Hepatocyte (in vitro differentiated cells): ENCODE results near the gene ATP1B2. TPM values are rescaled to one million over a fixed set of nuclear protein-coding genes. Genes with fewer than 3 reads are reported as not detected.
A peak's percentile ranks its signal among the peaks of the same experiment; 100 is the strongest.
"Not testable (repeated sequence)": the region's sequence is repeated elsewhere in the genome, so short reads cannot be mapped to it uniquely, and the experiment has no call there.

Source experiments
- DNase-seq: peaks from one replicate; pipeline ENCODE4 v3.0.0-alpha.2; 2016; ENCODE audit warnings: low spot score
- H2AFZ ChIP-seq: fragments of 200-600 bp; sonication (generic); 2 replicates; pipeline ENCODE4 v1.6.0; 2016; ENCODE audit warnings: antibody characterized with exemption, mild to moderate bottlenecking
- H3K27ac ChIP-seq: fragments of 200-600 bp; sonication (generic); 2 replicates; pipeline ENCODE4 v1.5.1; 2016; ENCODE audit warnings: mild to moderate bottlenecking
- H3K27me3 ChIP-seq: fragments of 200-600 bp; sonication (generic); 2 replicates; pipeline ENCODE4 v1.6.1; 2016
- H3K36me3 ChIP-seq: fragments of 200-600 bp; sonication (generic); replicated peaks from 2 replicates; pipeline ENCODE4 v1.5.1; 2016; ENCODE audit warnings: low read depth; ENCODE audit not compliant: insufficient read depth
- H3K4me1 ChIP-seq: fragments of 200-600 bp; sonication (generic); 2 replicates; pipeline ENCODE4 v1.5.1; 2016; ENCODE audit warnings: mild to moderate bottlenecking, moderate library complexity; ENCODE audit not compliant: insufficient read depth
- H3K4me2 ChIP-seq: fragments of 200-600 bp; sonication (generic); 2 replicates; pipeline ENCODE4 v1.6.0; 2016
- H3K4me3 ChIP-seq: fragments of 200-600 bp; sonication (generic); 2 replicates; pipeline ENCODE4 v1.5.1; 2016; ENCODE audit warnings: mild to moderate bottlenecking
- H3K79me2 ChIP-seq: fragments of 200-600 bp; sonication (generic); 2 replicates; pipeline ENCODE4 v1.6.0; 2017; ENCODE audit warnings: mild to moderate bottlenecking
- H3K9me2 ChIP-seq: fragments of 200-600 bp; sonication (generic); replicated peaks from 2 replicates; pipeline ENCODE4 v1.6.0; 2017; ENCODE audit warnings: mild to moderate bottlenecking; ENCODE audit not compliant: insufficient read depth
- H3K9me3 ChIP-seq: fragments of 200-600 bp; sonication (generic); 2 replicates; pipeline ENCODE4 v1.5.1; 2016; ENCODE audit warnings: low read depth, mild to moderate bottlenecking
- H4K20me1 ChIP-seq: fragments of 200-600 bp; sonication (generic); 2 replicates; pipeline ENCODE4 v1.6.0; 2016; ENCODE audit warnings: mild to moderate bottlenecking; ENCODE audit not compliant: insufficient read depth, poor library complexity, severe bottlenecking
- CTCF ChIP-seq: fragments of 200-600 bp; sonication (generic); IDR thresholded peaks from 2 replicates; pipeline ENCODE4 v1.5.1; 2016; ENCODE audit warnings: antibody characterized with exemption, mild to moderate bottlenecking; ENCODE audit not compliant: poor library complexity
- EZH2 ChIP-seq: fragments of 200-600 bp; sonication (generic); IDR thresholded peaks from 2 replicates; pipeline ENCODE4 v1.6.1; 2016; ENCODE audit warnings: antibody characterized with exemption, mild to moderate bottlenecking, borderline replicate concordance
- EZH2phosphoT487 ChIP-seq: fragments of 200-600 bp; sonication (generic); IDR thresholded peaks from one replicate; pipeline ENCODE4 v1.6.1; 2018; ENCODE audit warnings: antibody characterized with exemption, mild to moderate bottlenecking, low read depth, moderate library complexity; ENCODE audit not compliant: unreplicated experiment, severe bottlenecking
- WGBS: methylation state at CpG from one replicate; pipeline ENCODE4 v1.1.6; 2016; ENCODE audit warnings: low lambda C conversion rate; ENCODE audit errors: missing lambda C conversion rate; 5-methylcytosine and 5-hydroxymethylcytosine counted together
- polyA plus RNA-seq: library from polyadenylated mRNA; unstranded; fragments of >200 nt; fragmentation: Nextera tagmentation; extraction: Ambion mirVana; gene quantifications from 2 replicates; pipeline ENCODE4 v1.2.1, GENCODE V29; 2016
- total RNA-seq: library from RNA; depleted of rRNA; stranded (reverse); fragments of >200 nt; gene quantifications from 2 replicates; pipeline ENCODE4 v1.2.3, GENCODE V29; 2014

Gene ATP1B2
- total and polyA plus RNA-seq, 2 experiments from 2014 or later = 0.23 to 2.5 TPM

DNA sequence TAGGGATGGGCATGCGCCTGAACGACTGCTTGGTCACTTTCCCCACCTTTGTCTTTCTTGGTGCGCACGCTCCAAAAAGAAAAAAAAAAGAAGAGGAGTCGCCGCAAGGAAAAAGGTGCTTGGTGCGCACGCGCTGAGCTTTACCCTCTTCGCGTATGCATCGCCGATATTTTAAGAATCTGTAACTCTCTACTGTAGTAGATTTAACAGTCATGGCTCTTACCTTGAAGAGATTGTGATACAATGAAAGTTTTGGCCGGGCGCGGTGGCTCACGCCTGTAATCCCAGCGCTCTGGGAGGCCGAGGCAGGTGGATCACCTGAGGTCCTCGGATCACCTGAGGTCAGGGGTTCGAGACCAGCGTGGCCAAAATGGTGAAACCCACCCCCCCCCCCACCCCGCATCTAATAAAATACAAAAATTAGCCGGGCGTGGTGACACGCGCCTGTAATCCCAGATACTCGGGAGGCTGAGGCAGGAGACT is 35.4 kb upstream of the ATP1B2 start:
- H3K4me3 ChIP-seq = peak overlapping the region; percentile 21
- H3K36me3 ChIP-seq = no peaks in the 10 kb centered on the region
- no peaks in the 10 kb centered on the region for H3K9me2 ChIP-seq
- peak overlapping the region; percentile 53 for H2AFZ ChIP-seq
- H3K4me2 ChIP-seq = peak overlapping the region; percentile 72
- peaks cover 26% of the 10 kb centered on the region for H4K20me1 ChIP-seq
- no peak for DNase-seq
- peak overlapping the region; percentile 75 for H3K27ac ChIP-seq
- H3K9me3 ChIP-seq = no peaks in the 10 kb centered on the region
- H3K4me1 ChIP-seq = peaks cover 10% of the 10 kb centered on the region
- no peaks in the 10 kb centered on the region for H3K27me3 ChIP-seq
- 17% methylated on average over 28 of the region's 28 CpGs for WGBS
- peaks cover 40% of the 10 kb centered on the region for H3K79me2 ChIP-seq
- no peak for TF ChIP-seq EZH2
- no peak for TF ChIP-seq CTCF
- no peak for TF ChIP-seq EZH2phosphoT487

DNA sequence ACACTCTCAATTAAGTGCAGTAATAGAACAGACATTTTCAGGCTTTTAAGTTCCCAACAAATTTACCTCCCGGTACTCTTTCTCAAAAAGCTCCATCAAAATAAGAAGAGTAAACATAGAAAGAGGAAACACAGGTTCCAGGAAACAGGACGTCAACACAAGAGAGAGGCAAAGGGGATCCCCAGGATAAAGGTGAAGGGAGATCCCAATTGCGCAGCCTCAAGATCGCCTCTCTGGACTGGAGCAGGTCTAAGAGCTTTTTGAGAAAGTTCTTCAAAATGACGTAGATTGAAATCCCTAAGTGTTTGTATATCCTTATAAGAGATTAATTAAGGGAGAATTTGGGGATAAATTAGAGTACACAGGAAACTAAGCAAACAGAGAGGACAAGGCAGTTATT is 32.1 kb upstream of the ATP1B2 start:
- Histone ChIP-seq H2AFZ (no peak overlapping the region), H3K4me2 (no peak overlapping the region), H3K9me3 (no peaks in the 10 kb centered on the region), H3K4me3 (no peak overlapping the region), H4K20me1 (peaks cover 1% of the 10 kb centered on the region), H3K79me2 (peaks cover 7% of the 10 kb centered on the region), H3K27me3 (no peaks in the 10 kb centered on the region), H3K9me2 (no peaks in the 10 kb centered on the region), H3K27ac (no peak overlapping the region), H3K4me1 (no peaks in the 10 kb centered on the region), H3K36me3 (no peaks in the 10 kb centered on the region)
- no peak for TF ChIP-seq CTCF
- no peak for TF ChIP-seq EZH2phosphoT487
- TF ChIP-seq EZH2 = no peak
- DNase-seq = no peak
- WGBS = 82% methylated on average over 5 of the region's 5 CpGs

- no peak overlapping the region for H3K4me3 ChIP-seq
- no peaks in the 10 kb centered on the region for H4K20me1 ChIP-seq
- no peak for DNase-seq
- H3K79me2 ChIP-seq = peaks cover 9% of the 10 kb centered on the region
- H3K4me1 ChIP-seq = peaks cover 2% of the 10 kb centered on the region
- H3K4me2 ChIP-seq = no peak overlapping the region
- no peaks in the 10 kb centered on the region for H3K36me3 ChIP-seq
- no peak overlapping the region for H3K27ac ChIP-seq
- H3K27me3 ChIP-seq = no peaks in the 10 kb centered on the region
- TF ChIP-seq EZH2phosphoT487 (no peak), CTCF (no peak), EZH2 (no peak)
- no peak overlapping the region for H2AFZ ChIP-seq
- H3K9me3 ChIP-seq = no peaks in the 10 kb centered on the region
- 91% methylated on average over 8 of the region's 8 CpGs for WGBS
- H3K9me2 ChIP-seq = no peaks in the 10 kb centered on the region
These were observed 29.9 kb upstream of the ATP1B2 start for GRCh38 chr17:7620835-7621234.

DNA sequence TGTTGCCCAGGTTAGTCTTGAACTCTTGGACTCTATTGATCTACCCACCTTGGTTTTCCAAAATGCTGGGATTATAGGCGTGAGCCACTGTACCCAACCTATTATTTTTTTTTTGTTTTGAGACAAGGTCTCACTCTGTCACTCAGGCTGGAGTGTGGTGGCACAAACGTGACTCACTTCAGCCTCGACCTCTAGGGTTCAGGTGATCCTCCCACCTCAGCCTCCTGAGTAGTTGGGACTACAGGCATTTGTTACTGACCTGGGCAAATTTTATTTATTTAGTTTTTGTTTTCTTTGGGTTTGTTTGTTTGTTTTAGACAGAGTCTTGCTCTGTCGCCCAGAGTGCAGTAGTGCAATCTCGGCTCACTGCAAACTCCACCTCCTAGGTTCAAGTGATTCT is 27.1 kb upstream of the ATP1B2 start:
- H3K4me2 ChIP-seq = no peak overlapping the region
- H3K27me3 ChIP-seq = no peaks in the 10 kb centered on the region
- H3K4me3 ChIP-seq = no peak overlapping the region
- no peak for TF ChIP-seq EZH2phosphoT487
- no peak for TF ChIP-seq CTCF
- TF ChIP-seq EZH2 = no peak
- H3K27ac ChIP-seq = no peak overlapping the region
- no peak overlapping the region for H2AFZ ChIP-seq
- peaks cover 24% of the 10 kb centered on the region for H3K79me2 ChIP-seq
- peaks cover 15% of the 10 kb centered on the region for H3K4me1 ChIP-seq
- H3K9me3 ChIP-seq = no peaks in the 10 kb centered on the region
- H3K36me3 ChIP-seq = no peaks in the 10 kb centered on the region
- DNase-seq = no peak
- 87% methylated on average over 5 of the region's 5 CpGs for WGBS
- no peaks in the 10 kb centered on the region for H3K9me2 ChIP-seq
- no peaks in the 10 kb centered on the region for H4K20me1 ChIP-seq

DNA sequence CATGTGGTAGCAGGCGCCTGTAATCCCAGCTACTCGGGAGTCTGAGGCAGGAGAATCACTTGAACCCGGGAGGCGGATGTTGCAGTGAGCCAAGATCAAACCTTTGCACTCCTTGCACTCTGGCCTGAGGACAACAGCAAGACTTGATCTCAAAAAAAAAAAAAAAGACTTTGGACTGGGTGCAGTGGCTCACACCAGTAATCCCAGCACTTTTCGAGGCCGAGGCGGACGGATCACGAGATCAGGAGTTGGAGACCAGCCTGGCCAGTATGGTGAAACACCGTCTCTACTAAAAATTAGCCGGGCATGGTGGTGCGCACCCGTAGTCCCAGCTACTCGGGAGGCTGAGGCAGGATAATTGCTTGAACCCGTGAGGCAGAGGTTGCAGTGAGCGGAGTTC is 25.0 kb upstream of the ATP1B2 start:
- not testable (repeated sequence) for H3K36me3 ChIP-seq, H3K9me2 ChIP-seq, DNase-seq, H3K4me3 ChIP-seq, H3K27me3 ChIP-seq, H4K20me1 ChIP-seq, H2AFZ ChIP-seq, H3K9me3 ChIP-seq
- peak overlapping the region; percentile 99 for H3K27ac ChIP-seq
- peak overlapping the region; percentile 96 for H3K4me2 ChIP-seq
- WGBS = 97% methylated on average over 16 of the region's 16 CpGs
- peaks cover 24% of the 10 kb centered on the region for H3K79me2 ChIP-seq
- H3K4me1 ChIP-seq = peaks cover 19% of the 10 kb centered on the region
